MV-4-11 (cell line): ENCODE data around the gene PCDHGA1.
"Not testable (repeated sequence)": the region's sequence is repeated elsewhere in the genome, so short reads cannot be mapped to it uniquely, and the experiment has no call there.

Experiments
- DNase-seq: peaks from one replicate; lab custom pipeline; 2025; lab: John Stamatoyannopoulos, UW

Gene PCDHGA1

GRCh38 chr5:141330299-141331080 is at the start of gene PCDHGA1:
Gene PCDHGA1 (plus strand): TSS chr5:141330514.
- no peak for DNase-seq

GRCh38 chr5:141298376-141298775 is 31.9 kb upstream of the PCDHGA1 start:
- DNase-seq = no peak

- no peak for DNase-seq
Measured at GRCh38 chr5:141303756-141304155, 26.6 kb upstream of the PCDHGA1 start, which contains the start of gene SLC25A2. Gene SLC25A2 (minus strand): TSS chr5:141304049. CDS start chr5:141303865, 184 bp downstream.

- DNase-seq = no peak
Measured at GRCh38 chr5:141306630-141307029, 23.7 kb upstream of the PCDHGA1 start.

GRCh38 chr5:141313711-141314110 is 16.6 kb upstream of the PCDHGA1 start:
- peak; percentile 71 for DNase-seq

GRCh38 chr5:141316963-141317362 is 13.4 kb upstream of the PCDHGA1 start:
- DNase-seq = not testable (repeated sequence)

GRCh38 chr5:141319202-141319601 is 11.1 kb upstream of the PCDHGA1 start:
- DNase-seq = no peak

GRCh38 chr5:141319699-141320098 is 10.6 kb upstream of the PCDHGA1 start:
- DNase-seq = no peak

- DNase-seq = peak; percentile 90
Measured at GRCh38 chr5:141320225-141321169, 9.8 kb upstream of the PCDHGA1 start, which contains the start of gene TAF7. Gene TAF7 (minus strand): TSS chr5:141320784. CDS start chr5:141320044, 740 bp downstream.

- DNase-seq = peak; percentile 13
Measured at GRCh38 chr5:141322261-141322660, 8.1 kb upstream of the PCDHGA1 start.

- peak; percentile 52 for DNase-seq
Measured at GRCh38 chr5:141326088-141326854, 4.0 kb upstream of the PCDHGA1 start.

GRCh38 chr5:141328231-141328630 is 2.1 kb upstream of the PCDHGA1 start:
- no peak for DNase-seq

GRCh38 chr5:141332571-141332970 is 2.3 kb downstream of the PCDHGA1 start:
- DNase-seq = not testable (repeated sequence)

- DNase-seq = no peak
Measured at GRCh38 chr5:141338538-141339306, 8.4 kb downstream of the PCDHGA1 start, which contains the start of gene PCDHGA2. Gene PCDHGA2 (plus strand): TSS chr5:141338760.

- DNase-seq = not testable (repeated sequence)
Measured at GRCh38 chr5:141340781-141341354, 10.6 kb downstream of the PCDHGA1 start.

- no peak for DNase-seq
Measured at GRCh38 chr5:141342773-141343172, 12.5 kb downstream of the PCDHGA1 start.

GRCh38 chr5:141343242-141343952 is 13.1 kb downstream of the PCDHGA1 start, which contains the start of gene PCDHGA3:
Gene PCDHGA3 (plus strand): TSS chr5:141343829. CDS start chr5:141344034, 205 bp downstream.
- DNase-seq = no peak

- DNase-seq = no peak
Measured at GRCh38 chr5:141343953-141344463, 13.7 kb downstream of the PCDHGA1 start.

- DNase-seq = no peak
Measured at GRCh38 chr5:141345327-141345726, 15.0 kb downstream of the PCDHGA1 start.
